Heart right ventricle (tissue), 16 donors: ENCODE measurements around the gene KLHL22. TPM values are rescaled to one million over a fixed set of nuclear protein-coding genes. Genes with fewer than 3 reads are reported as not detected.

ENCODE experiments used
- ATAC-seq, 8 donors: fragments of 200-7000 bp; cut with Tn5 transposase; one replicate each; pipeline ENCODE4 v1.9.1; 2020; ENCODE audit warnings: mild to moderate bottlenecking in 8 of 8, moderate library complexity in 8 of 8, moderate number of reproducible peaks in 1 of 8
- DNase-seq, 2 donors: peaks; one replicate each; pipeline ENCODE4 v3.0.0-alpha.2; 2020
- H3K27ac ChIP-seq, 10 donors: fragments of 200-600 bp; sonication (generic) in 2 of 10; one replicate each; pipeline versions ENCODE4 v1.5.0 to v1.8.0; 2020 to 2022; ENCODE audit warnings: mild to moderate bottlenecking in 3 of 10
- H3K27me3 ChIP-seq, 7 donors: fragments of 200-600 bp; one replicate each; pipeline ENCODE4 v1.8.0; 2021 to 2022; ENCODE audit warnings: mild to moderate bottlenecking in 2 of 7
- H3K36me3 ChIP-seq, 9 donors: fragments of 200-600 bp; sonication (generic) in 1 of 9; one replicate each; pipeline versions ENCODE4 v1.5.0 to v1.8.0; 2020 to 2022; ENCODE audit warnings: mild to moderate bottlenecking in 2 of 9
- H3K4me1 ChIP-seq, 9 donors: fragments of 200-600 bp; sonication (generic) in 1 of 9; one replicate each; pipeline versions ENCODE4 v1.5.0 to v1.8.0; 2020 to 2022; ENCODE audit warnings: mild to moderate bottlenecking in 4 of 9
- H3K4me3 ChIP-seq, 10 donors: fragments of 200-600 bp; sonication (generic) in 2 of 10; one replicate each; pipeline versions ENCODE4 v1.5.0 to v1.8.0; 2020 to 2022; ENCODE audit warnings: mild to moderate bottlenecking in 7 of 10, moderate library complexity in 2 of 10
- H3K9me3 ChIP-seq, 11 donors: fragments of 200-600 bp in 10 of 11; sonication (generic) in 2 of 11; one replicate each; pipeline versions ENCODE4 v1.5.0 to v1.8.0; 2013 to 2022; ENCODE audit warnings: mild to moderate bottlenecking in 2 of 11, control low read depth in 1 of 11, moderate library complexity in 1 of 11
- WGBS, 2 donors: extraction: QIAGEN DNeasy Blood & Tissue Kit; methylation state at CpG; one replicate each; pipeline ENCODE4 v1.1.7; 2013; ENCODE audit warnings: inconsistent platforms in 1 of 2; 5-methylcytosine and 5-hydroxymethylcytosine counted together
- intact Hi-C, 10 donors: fragments of 100-400 bp; cut with DNase I; formaldehyde crosslinking; loops; one replicate each; pipeline versions ENCODE4 v1.11.1 to v1.14.2; 2022
- polyA plus RNA-seq, 2 donors: library from polyadenylated mRNA; stranded (reverse); fragments of 200-250 nt; gene quantifications; one replicate each; pipeline ENCODE4 v1.2.3, GENCODE V29; 2013
- total RNA-seq, 10 donors: library from RNA; stranded (reverse); fragmentation: NEBNext Ultra II Directional in 3 of 10; extraction: Animal tissue kit (Norgen Biotek cat#: 25700) in 3 of 10; gene quantifications; one replicate each; pipeline versions ENCODE4 v1.2.1 to v1.2.4, GENCODE V29; 2021 to 2023
- TF ChIP-seq, protein P1 (sequence below), 9 donors: fragments of 200-600 bp; sonication (generic) in 2 of 9; IDR thresholded peaks; one replicate each; pipeline versions ENCODE4 v1.5.0 to v1.8.0; 2021 to 2022; ENCODE audit warnings: antibody characterized with exemption in 9 of 9, mild to moderate bottlenecking in 5 of 9, moderate library complexity in 1 of 9
- donor health status: Arrhythmogenic right ventricular cardiomyopathy.
- donor health status: ischemic (EF 13 %, LVEDD 7.1; RV severe dilation, severe dysfunction).
- donor health status: healthy with polysubstance abuse.
- donor health status: DM: no; HTN: yes; CAD: no.
- donor health status: DM: no; HTN: no; CAD: no.
- donor health status: ischemic (EF 25% LVEDD 6.9; RV normal size, moderate dysfunction).
- donor health status: ischemic (EF 25% LVEDD 5.7; RV mildly dilated, moderate dysfunction).
- donor health status: healthy.
- donor health status: DM: yes; HTN: yes; CAD: no.
- donor health status: Ischemic cardiomyopathy.
- donor health status: ischemic (EF 35%, LVEDD 5.7; RV mildly dilated, moderate dysfunction).
- donor health status: nonischemic (EF 11% LVEDD 7.7; RV severe dilation, severe dysfunction).
- donor health status: DM: yes; HTN: yes; CAD: no.
- donor health status: PGD.
- donor health status: ischemic (EF 29% LVEDD 5.4; RV normal size, mild dysfunction).
- donor health status: nonischemic (EF 23%, LVEDD 6.1; RV moderate dilation, normal function).

Gene KLHL22
- total and polyA plus RNA-seq, 12 donors = 11.3 to 29.3 (median 17.3) TPM

DNA sequence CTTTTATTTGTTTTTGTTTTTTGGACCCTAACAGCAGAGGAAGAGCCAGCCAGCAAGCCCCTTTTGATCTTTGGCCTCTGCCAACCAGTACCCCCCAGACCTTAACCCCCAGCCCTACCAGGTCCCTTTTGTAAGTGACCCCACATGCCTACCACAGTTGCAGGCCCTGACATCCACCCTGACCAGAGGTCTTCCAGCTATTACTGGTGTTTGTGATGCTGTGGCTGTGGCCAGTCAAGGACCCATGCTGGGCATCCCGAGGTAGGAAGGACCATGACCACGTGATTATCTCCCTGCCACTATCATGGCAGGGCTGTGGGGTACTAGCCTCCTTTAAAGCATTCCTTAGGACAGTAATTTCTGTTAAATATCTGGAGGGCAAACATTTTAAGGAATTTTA lies 20.8 kb upstream of the KLHL22 start:
- WGBS, 2 donors = 88 to 91% methylated on average over 2 of the region's 2 CpGs
- ATAC-seq (no peak), DNase-seq (no peak)
- Histone ChIP-seq H3K9me3 (no peaks in the 10 kb centered on the region), H3K36me3 (peaks cover 0 to 69% (median 19%) of the 10 kb centered on the region in 9 donors), H3K27ac (no peak overlapping the region), H3K4me3 (no peak overlapping the region), H3K4me1 (peaks cover 7 to 81% (median 51%) of the 10 kb centered on the region in 9 donors), H3K27me3 (no peaks in the 10 kb centered on the region)
- TF ChIP-seq, protein P1, sequence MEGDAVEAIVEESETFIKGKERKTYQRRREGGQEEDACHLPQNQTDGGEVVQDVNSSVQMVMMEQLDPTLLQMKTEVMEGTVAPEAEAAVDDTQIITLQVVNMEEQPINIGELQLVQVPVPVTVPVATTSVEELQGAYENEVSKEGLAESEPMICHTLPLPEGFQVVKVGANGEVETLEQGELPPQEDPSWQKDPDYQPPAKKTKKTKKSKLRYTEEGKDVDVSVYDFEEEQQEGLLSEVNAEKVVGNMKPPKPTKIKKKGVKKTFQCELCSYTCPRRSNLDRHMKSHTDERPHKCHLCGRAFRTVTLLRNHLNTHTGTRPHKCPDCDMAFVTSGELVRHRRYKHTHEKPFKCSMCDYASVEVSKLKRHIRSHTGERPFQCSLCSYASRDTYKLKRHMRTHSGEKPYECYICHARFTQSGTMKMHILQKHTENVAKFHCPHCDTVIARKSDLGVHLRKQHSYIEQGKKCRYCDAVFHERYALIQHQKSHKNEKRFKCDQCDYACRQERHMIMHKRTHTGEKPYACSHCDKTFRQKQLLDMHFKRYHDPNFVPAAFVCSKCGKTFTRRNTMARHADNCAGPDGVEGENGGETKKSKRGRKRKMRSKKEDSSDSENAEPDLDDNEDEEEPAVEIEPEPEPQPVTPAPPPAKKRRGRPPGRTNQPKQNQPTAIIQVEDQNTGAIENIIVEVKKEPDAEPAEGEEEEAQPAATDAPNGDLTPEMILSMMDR (IDR thresholded peaks at IDR 0.05) = no peak
- intact Hi-C loops = no loop called here

DNA sequence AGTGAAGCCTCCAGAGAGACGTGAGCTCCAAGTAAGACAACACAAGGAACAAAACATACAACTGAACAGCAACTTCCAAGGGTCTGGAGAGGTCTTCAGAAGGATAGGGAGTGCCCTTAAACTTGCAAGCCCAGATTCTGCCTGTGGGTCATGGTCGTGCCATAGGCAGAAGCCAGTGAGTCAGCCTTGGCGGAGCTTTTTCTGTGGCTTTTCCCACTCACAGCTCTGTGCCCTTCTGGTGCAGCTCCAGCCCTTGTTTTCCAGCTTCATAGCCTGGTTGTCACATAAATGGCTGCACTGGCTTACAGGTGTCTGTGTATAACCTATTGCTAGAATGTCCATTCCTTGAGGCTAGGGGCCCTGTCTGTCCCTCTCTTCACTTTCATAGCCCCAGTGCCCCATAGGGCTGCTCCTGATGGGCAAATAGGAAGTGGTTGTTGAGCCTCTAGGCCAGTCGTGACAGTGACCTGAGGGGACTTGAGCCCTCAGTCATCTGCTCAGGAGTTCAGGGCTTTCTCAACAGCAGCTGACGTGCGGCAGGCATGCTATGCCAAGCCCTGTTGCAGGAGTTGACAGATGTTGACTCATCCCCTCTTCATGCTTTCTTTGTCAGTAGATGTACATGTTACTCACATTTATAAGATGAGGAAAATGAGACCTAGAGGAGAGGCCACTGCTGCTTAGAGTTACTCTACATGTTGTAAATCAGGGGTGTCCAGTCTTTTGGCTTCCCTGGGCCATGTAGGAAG lies 19.2 kb upstream of the KLHL22 start:
- H3K27me3 ChIP-seq = no peaks in the 10 kb centered on the region
- TF ChIP-seq, protein P1 (IDR thresholded peaks at IDR 0.05) = no peak
- peaks cover 0 to 66% (median 9%) of the 10 kb centered on the region in 9 donors for H3K36me3 ChIP-seq
- peak overlapping the region in 1 of 10 donors; percentile 27 for H3K27ac ChIP-seq
- intact Hi-C loops = no loop called here
- 73 to 74% methylated on average over 6 of the region's 6 CpGs for WGBS, 2 donors
- peak in 2 of 8 donors; percentile 15 to 68 for ATAC-seq
- no peak overlapping the region for H3K4me3 ChIP-seq
- no peak for DNase-seq
- peaks cover 19 to 87% (median 61%) of the 10 kb centered on the region in 9 donors for H3K4me1 ChIP-seq
- H3K9me3 ChIP-seq = no peaks in the 10 kb centered on the region

DNA sequence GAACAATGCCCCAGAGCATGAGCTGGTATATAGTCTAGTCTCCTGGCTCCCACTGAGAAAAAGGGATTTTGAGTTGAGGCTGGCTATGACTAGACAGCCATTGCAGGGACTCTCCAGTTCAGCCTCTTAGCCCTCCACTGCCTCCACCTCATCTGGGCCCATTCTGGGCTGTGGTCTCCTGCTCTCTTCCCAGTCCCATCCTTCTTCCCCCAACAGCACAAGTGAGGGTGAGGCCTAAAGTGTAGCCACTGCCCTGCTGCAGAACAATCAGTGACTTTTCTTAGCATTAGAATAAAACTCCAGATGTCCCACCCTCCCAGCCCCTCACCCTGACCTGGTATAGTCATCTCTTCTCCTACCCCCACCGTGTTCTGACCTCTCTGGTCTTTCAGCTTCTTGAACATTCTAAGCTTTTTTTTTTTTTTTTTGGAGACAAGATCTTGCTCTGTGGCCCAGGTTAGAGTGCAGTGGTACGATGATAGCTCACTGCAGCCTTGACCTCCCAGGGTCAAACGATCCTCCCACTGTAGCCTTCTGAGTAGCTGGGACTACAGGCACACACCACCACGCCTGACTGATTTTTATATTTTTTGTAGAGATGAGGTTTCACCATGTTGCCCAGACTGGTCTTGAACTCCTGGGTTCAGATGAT lies 16.1 kb upstream of the KLHL22 start:
- intact Hi-C loops = no loop called here
- TF ChIP-seq, protein P1 (IDR thresholded peaks at IDR 0.05) = no peak
- Histone ChIP-seq H3K27ac (peak overlapping the region in 3 of 10 donors; percentile 15 to 96 (median 50)), H3K36me3 (peaks cover 0 to 35% (median 0%) of the 10 kb centered on the region in 9 donors), H3K4me1 (peaks cover 28 to 78% (median 64%) of the 10 kb centered on the region in 9 donors), H3K27me3 (no peaks in the 10 kb centered on the region), H3K4me3 (no peak overlapping the region), H3K9me3 (no peaks in the 10 kb centered on the region)
- ATAC-seq (no peak), DNase-seq (no peak)
- WGBS, 2 donors = 68 to 76% methylated on average over 4 of the region's 4 CpGs

- Histone ChIP-seq H3K36me3 (peaks cover 0 to 29% (median 0%) of the 10 kb centered on the region in 9 donors), H3K9me3 (no peaks in the 10 kb centered on the region), H3K4me3 (no peak overlapping the region), H3K27me3 (no peaks in the 10 kb centered on the region), H3K4me1 (peaks cover 28 to 76% (median 63%) of the 10 kb centered on the region in 9 donors), H3K27ac (peak overlapping the region in 7 of 10 donors; percentile 15 to 98 (median 96))
- DNase-seq (no peak), ATAC-seq (no peak)
- TF ChIP-seq, protein P1 (IDR thresholded peaks at IDR 0.05) = no peak
- intact Hi-C loops = no loop called here
- 80 to 81% methylated on average over 10 of the region's 10 CpGs for WGBS, 2 donors
Measured at GRCh38 chr22:20510811-20511577, 15.4 kb upstream of the KLHL22 start.
